ENCODE measurements around the gene CAP1.
A peak's percentile ranks its signal among the peaks of the same experiment; 100 is the strongest.

- TF ChIP-seq CTCF (conservative IDR thresholded peaks at IDR 0.05) (peak; percentile 73), EZH2 (IDR thresholded peaks at IDR 0.05; ENCODE audit: low read depth) (no peak)
These were observed 8.2 kb upstream of the CAP1 start for GRCh38 chr1:40032240-40032891.
